Thoracic aorta endothelial cell (primary cell): ENCODE measurements around the gene OST4. TPM values are rescaled to one million over a fixed set of nuclear protein-coding genes. Genes with fewer than 3 reads are reported as not detected.

Source experiments
- total RNA-seq: library from RNA; depleted of rRNA; stranded (reverse); fragments of >200 nt; gene quantifications from 2 replicates; pipeline ENCODE4 v1.2.3, GENCODE V29; 2012

OST4 gene
- total RNA-seq: 183 and 195 TPM in 2 replicates

GRCh38 chr2:27071277-27071989 lies at the start of gene OST4:
Gene OST4, minus strand, starts transcription at chr2:27071654.

GRCh38 chr2:27118525-27119329 lies 47.3 kb upstream of the OST4 start, which contains the start of gene CGREF1:
Gene CGREF1, minus strand, starts transcription at chr2:27119128. Its CDS starts 14,762 bp downstream, at chr2:27104366.

GRCh38 chr2:27086724-27087593 lies 15.5 kb upstream of the OST4 start, which contains the start of gene KHK:
Gene KHK, plus strand, starts transcription at chr2:27086772. Its CDS starts 488 bp downstream, at chr2:27087260.

GRCh38 chr2:27078267-27079194 lies 7.1 kb upstream of the OST4 start, which contains the start of gene EMILIN1:
Gene EMILIN1, plus strand, starts transcription at chr2:27078615. Its CDS starts 451 bp downstream, at chr2:27079066.

GRCh38 chr2:27050996-27051901 lies 20.2 kb downstream of the OST4 start, which contains the start of gene AGBL5:
Gene AGBL5, plus strand, starts transcription at chr2:27051668. Its CDS starts 1,291 bp downstream, at chr2:27052959.

GRCh38 chr2:27032495-27033252 lies 38.8 kb downstream of the OST4 start, which contains the start of gene TMEM214:
Gene TMEM214, plus strand, starts transcription at chr2:27032965. Its CDS starts 51 bp downstream, at chr2:27033016.

Other genes starting within 250 kb of the OST4 start
- not detected in 2 replicates for gene DPYSL5, start 223.5 kb downstream of the OST4 start, total RNA-seq
- gene MAPRE3, start 101.0 kb downstream of the OST4 start, total RNA-seq: 2.3 and 2.7 TPM in 2 replicates
- 50.4 and 57.4 TPM in 2 replicates for gene TMEM214, start 38.7 kb downstream of the OST4 start, total RNA-seq
- 24.5 and 24.7 TPM in 2 replicates for gene AGBL5, start 20.0 kb downstream of the OST4 start, total RNA-seq
- gene EMILIN1, start 7.0 kb upstream of the OST4 start, total RNA-seq: 7.6 and 9.8 TPM in 2 replicates
- 2.4 and 3.4 TPM in 2 replicates for gene KHK, start 15.1 kb upstream of the OST4 start, total RNA-seq
- gene CGREF1, start 47.5 kb upstream of the OST4 start, total RNA-seq: 1.3 and 3.0 TPM in 2 replicates
- gene ABHD1, start 52.2 kb upstream of the OST4 start, total RNA-seq: 0.13 TPM in 1 of 2 replicates, not detected in the other
- gene PREB, start 63.0 kb upstream of the OST4 start, total RNA-seq: 38.4 and 42.0 TPM in 2 replicates
- not detected in 2 replicates for gene PRR30, start 67.8 kb upstream of the OST4 start, total RNA-seq
- not detected in 2 replicates for gene TCF23, start 77.3 kb upstream of the OST4 start, total RNA-seq
- gene ATRAID, start 140.4 kb upstream of the OST4 start, total RNA-seq: 84.8 and 101 TPM in 2 replicates
- gene SLC5A6, start 140.6 kb upstream of the OST4 start, total RNA-seq: 41.8 and 50.3 TPM in 2 replicates
- gene CAD, start 145.7 kb upstream of the OST4 start, total RNA-seq: 46.7 and 70.7 TPM in 2 replicates
- 0.36 TPM in 1 of 2 replicates, not detected in the other for gene SLC30A3, start 191.4 kb upstream of the OST4 start, total RNA-seq
- not detected in 2 replicates for gene DNAJC5G, start 203.8 kb upstream of the OST4 start, total RNA-seq
- gene TRIM54, start 210.8 kb upstream of the OST4 start, total RNA-seq: not detected in 2 replicates
- 0.13 and 0.36 TPM in 2 replicates for gene UCN, start 236.8 kb upstream of the OST4 start, total RNA-seq